ENCODE results near the gene PATE1. TPM values are rescaled to one million over a fixed set of nuclear protein-coding genes. Genes with fewer than 3 reads are reported as not detected.

Gene PATE1
- not detected in 3 replicates for total RNA-seq (2021)
- Bru-seq, nascent RNA, result not detected
- long read RNA-seq, experiment 1, result 0 reads
- long read RNA-seq, experiment 2, result 0 reads
- long read RNA-seq, experiment 3, result 0 reads

GRCh38 chr11:125745979-125746378 lies at the start of gene PATE1:
Gene PATE1 (plus strand): TSS chr11:125746279. CDS start chr11:125746305, 26 bp downstream.
- H3K27ac Mint-ChIP-seq, result no peak within 1 kb of the TSS
- ChIA-PET POLR2A (no interaction called here), CTCF (no interaction called here)
- no peaks in the 10 kb centered on the region for H3K4me1 Mint-ChIP-seq
- TF ChIP-seq SMAD3 (CRISPR knock-in tag; IDR thresholded peaks at IDR 0.05; ENCODE audit: borderline replicate concordance), result no peak
- no peak for TF ChIP-seq ZNF263 (CRISPR knock-in tag; IDR thresholded peaks at IDR 0.05; ENCODE audit: low read depth)
- no peak for TF ChIP-seq ZNF219 (CRISPR knock-in tag; IDR thresholded peaks at IDR 0.05; ENCODE audit: borderline replicate concordance)
- TF ChIP-seq TEAD4 (CRISPR knock-in tag; IDR thresholded peaks at IDR 0.05), result no peak
- no peak for TF ChIP-seq HMGA2 (CRISPR knock-in tag; IDR thresholded peaks at IDR 0.05)
- no peak for TF ChIP-seq MYBL2 (CRISPR knock-in tag; IDR thresholded peaks at IDR 0.05)
- no peak for TF ChIP-seq RELA (CRISPR knock-in tag; IDR thresholded peaks at IDR 0.05; ENCODE audit: borderline replicate concordance)
- TF ChIP-seq EMX1 (CRISPR knock-in tag; IDR thresholded peaks at IDR 0.05), result no peak
- TF ChIP-seq FOXK1 (CRISPR knock-in tag; IDR thresholded peaks at IDR 0.05), result no peak
- no peak for TF ChIP-seq ZNF512 (CRISPR knock-in tag; IDR thresholded peaks at IDR 0.05; ENCODE audit: borderline replicate concordance)
- no peak for TF ChIP-seq USF2 (CRISPR knock-in tag; IDR thresholded peaks at IDR 0.05)
- no peak for TF ChIP-seq RORB (CRISPR knock-in tag; IDR thresholded peaks at IDR 0.05)
- TF ChIP-seq SMAD4 (CRISPR knock-in tag; IDR thresholded peaks at IDR 0.05), result no peak
- no peak for TF ChIP-seq ZNF416 (CRISPR knock-in tag; IDR thresholded peaks at IDR 0.05)
- no peak for TF ChIP-seq IRF1 (CRISPR knock-in tag; IDR thresholded peaks at IDR 0.05)
- no peak for TF ChIP-seq FOXP1 (CRISPR knock-in tag; IDR thresholded peaks at IDR 0.05; ENCODE audit: borderline replicate concordance)
- TF ChIP-seq ARID4B (CRISPR knock-in tag; IDR thresholded peaks at IDR 0.05; ENCODE audit: borderline replicate concordance), result no peak
- no peaks in the 10 kb centered on the region for H3K9me3 Mint-ChIP-seq
- H3K27me3 Mint-ChIP-seq (ENCODE audit: low read depth), result peaks cover 7% of the 10 kb centered on the region
- H3K36me3 Mint-ChIP-seq, result no peaks in the 10 kb centered on the region
- ATAC-seq (no peak), DNase-seq (ENCODE audit: low spot score) (no peak)
- H3K4me3 Mint-ChIP-seq, result no peak within 1 kb of the TSS

GRCh38 chr11:125701018-125701610 lies 45.0 kb upstream of the PATE1 start:
- ATAC-seq, result no peak
- H3K4me3 Mint-ChIP-seq, result no peak overlapping the region
- H3K36me3 Mint-ChIP-seq, result 0 out of 2 replicates have a peak, but pooled peaks cover 2% of the 10 kb centered on the region
- peaks cover 16% of the 10 kb centered on the region for H3K4me1 Mint-ChIP-seq
- CTCF ChIA-PET, result interaction anchor here (1.1 to 1.9 kb wide), 3 partner anchors 22 to 202 kb away, joined by 3 to 8 read pairs (median 3); partner anchors contain the start of gene PUS3
- TF ChIP-seq ZNF263 (CRISPR knock-in tag; IDR thresholded peaks at IDR 0.05; ENCODE audit: low read depth), result no peak
- TF ChIP-seq ATF1 (CRISPR knock-in tag; IDR thresholded peaks at IDR 0.05), result no peak
- no peak for TF ChIP-seq CDX4 (CRISPR knock-in tag; IDR thresholded peaks at IDR 0.05; ENCODE audit: borderline replicate concordance)
- TF ChIP-seq NFATC4 (CRISPR knock-in tag; IDR thresholded peaks at IDR 0.05), result no peak
- no peak for TF ChIP-seq ZNF396 (CRISPR knock-in tag; IDR thresholded peaks at IDR 0.05; ENCODE audit: borderline replicate concordance)
- TF ChIP-seq ZBTB21 (CRISPR knock-in tag; IDR thresholded peaks at IDR 0.05; ENCODE audit: borderline replicate concordance), result no peak
- no peak for TF ChIP-seq GABPB1 (CRISPR knock-in tag; IDR thresholded peaks at IDR 0.05)
- TF ChIP-seq E2F5 (CRISPR knock-in tag; IDR thresholded peaks at IDR 0.05), result no peak
- H3K9me3 Mint-ChIP-seq, result peaks cover 9% of the 10 kb centered on the region
- H3K27me3 Mint-ChIP-seq (ENCODE audit: low read depth), result no peaks in the 10 kb centered on the region; the same call in none of the 2 replicates
- no peak for DNase-seq (ENCODE audit: low spot score)
- POLR2A ChIA-PET, result no interaction called here
- no peak overlapping the region for H3K27ac Mint-ChIP-seq
